Activated CD8-positive, alpha-beta memory T cell treated with anti-CD3 and anti-CD28 coated beads for 4 hours (primary cell): ENCODE measurements around the gene NCK2.

Experiments used
- DNase-seq, 2 donors: peaks; one replicate each; pipeline ENCODE4 v3.0.0-alpha.2; 2020; ENCODE audit warnings: low read depth in 2 of 2

NCK2 gene

DNA sequence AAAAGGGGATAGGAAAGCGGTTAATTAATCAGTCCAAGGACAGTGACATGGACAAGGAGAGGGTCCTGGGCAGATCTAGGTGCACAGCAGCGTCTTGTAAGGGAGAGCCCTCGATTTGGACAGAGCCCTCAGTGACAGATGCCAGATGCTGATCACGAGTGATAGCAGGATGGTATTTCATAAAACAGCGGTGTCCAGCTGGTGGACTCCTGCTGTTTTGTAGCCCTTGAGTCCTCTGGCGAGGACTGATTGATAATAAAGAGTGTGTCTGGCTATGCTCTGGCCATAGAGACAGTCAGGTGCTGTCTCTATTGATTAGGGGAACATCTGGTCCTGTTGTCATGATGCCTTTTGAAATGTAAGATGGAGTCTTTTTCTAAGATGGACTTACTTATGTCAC lies 180.7 kb downstream of the NCK2 start:
- DNase-seq, result no peak

DNA sequence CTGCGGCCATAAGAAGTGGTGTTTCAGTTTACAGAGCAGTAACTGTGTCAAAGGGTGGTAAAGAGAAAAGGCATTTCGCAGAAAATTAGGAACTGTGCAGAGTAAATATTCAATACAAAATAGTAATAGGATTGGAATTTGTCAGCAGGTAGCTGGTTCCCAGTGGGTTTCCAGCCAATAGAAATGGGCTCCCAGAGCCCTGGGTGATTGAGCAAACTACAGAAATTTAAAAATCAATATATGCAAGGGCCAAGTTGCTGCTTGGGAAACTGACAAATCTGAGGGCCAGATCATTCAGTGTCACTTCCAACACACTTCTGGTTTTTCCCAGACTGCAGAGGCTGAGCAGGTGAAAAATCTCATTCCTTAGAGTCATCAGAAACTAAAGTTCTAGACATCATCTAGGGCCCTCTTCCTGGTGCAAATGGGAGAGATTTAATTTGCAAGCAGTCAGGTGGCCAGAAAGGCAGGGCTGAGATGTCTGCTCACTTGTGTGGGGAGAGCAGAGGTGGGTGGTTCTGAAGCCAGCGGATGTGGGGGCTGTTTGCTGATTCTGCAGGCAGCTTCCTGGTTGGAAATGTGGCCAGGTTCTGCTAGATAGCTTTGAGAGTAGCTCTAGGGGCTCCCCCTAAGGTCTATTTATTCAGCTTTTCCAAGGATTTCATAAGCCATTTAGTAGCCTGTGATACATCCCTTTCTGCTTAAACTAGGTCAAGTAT lies 182.4 kb downstream of the NCK2 start:
- peak; percentile 30 to 47 for DNase-seq

DNA sequence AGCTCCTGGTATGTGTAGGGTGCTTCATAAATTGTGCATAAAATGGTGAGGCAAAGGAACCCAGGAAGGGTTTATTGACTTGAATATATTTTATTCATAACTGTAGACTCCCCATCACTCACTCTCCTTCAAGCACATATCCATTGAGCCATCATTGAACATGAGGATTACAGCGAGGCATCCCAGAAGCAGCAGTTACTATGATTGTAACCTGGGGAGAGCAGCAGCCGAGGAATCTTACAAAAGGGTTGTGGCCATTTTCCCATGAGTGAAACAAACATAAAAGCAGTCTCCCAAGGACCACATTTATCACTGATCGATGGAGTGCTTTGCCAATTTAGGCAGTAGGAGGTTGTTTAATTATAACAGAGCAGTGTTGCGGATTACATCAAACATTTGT lies 183.4 kb downstream of the NCK2 start:
- DNase-seq, result no peak

DNA sequence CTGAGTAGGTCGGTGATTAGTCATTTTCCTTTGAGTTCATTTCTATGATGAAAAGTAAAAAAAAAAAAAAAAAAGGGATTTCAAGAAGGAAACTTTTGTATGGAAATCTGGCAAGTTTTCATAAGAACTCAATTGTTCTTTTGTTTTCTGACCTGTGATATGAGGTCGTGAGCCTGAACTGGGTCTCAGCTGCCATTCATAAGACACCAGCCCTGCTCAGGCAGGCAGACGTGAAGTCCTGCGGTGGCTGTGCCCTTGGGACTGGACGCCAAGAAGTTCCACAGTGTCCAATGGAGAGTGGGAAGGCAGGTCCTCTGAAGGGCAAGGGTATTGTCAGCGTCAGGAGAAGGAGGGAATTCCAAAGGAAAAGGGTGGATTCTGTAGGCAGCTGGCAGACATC lies 183.9 kb downstream of the NCK2 start:
- no peak for DNase-seq

DNA sequence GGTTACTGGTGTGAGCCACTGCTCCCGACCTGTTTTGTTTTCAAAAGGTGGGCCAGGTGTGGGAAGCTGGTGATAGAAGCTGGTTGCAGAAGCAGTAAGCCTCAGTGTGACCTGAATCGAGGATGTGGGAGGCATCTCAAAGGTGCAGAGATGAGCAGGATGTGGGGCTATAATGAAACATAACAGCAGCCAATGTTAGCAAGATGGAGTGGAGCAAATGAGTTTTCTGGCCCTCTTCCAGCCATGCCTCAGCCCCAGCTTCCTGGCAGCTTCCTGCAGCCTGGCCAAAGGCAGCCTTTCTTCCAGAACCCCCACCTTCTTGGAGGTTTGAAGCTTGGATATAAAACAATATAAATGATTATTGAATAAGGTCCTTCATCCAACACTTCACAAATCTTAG lies 184.8 kb downstream of the NCK2 start:
- peak in 1 of 2 donors; percentile 2 for DNase-seq

DNA sequence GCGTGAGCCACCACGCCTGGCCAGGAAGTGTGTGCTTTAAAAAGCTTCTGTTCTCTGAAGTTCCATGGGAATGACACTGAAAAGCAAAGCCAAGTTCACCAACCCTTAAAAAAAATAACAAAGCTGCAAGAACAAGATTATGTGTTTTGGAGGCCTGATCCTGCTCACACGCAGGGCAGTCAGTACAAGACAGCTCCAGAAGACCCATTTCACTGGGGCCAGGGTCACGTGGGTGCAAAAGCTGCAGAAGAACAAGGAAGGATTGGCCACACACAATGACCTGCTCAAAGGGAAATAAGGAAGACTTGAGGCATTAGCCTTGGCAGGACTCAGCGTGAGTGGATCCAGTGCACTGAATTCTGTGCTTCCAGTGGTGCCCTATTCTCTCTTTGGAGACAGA lies 187.9 kb downstream of the NCK2 start:
- DNase-seq, result no peak

DNA sequence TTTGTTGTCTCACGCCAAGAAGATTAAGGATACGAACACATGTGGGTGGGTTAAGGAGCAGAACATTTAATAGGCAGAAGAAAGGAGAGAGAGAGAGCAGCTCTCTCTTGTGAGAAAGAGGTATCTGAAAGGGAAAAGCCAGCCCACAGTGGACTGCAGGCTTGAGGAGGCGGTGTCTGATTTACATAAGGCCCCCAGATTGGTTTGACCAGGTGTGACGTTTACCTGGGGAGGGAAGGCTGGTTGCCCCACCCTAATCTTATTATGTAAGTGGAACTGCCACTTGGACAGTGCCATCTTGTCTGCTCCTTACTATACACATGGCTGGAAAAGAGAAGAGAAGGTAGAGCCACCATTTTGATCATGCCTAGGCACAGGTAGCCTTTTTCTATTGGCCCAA lies 189.2 kb downstream of the NCK2 start:
- no peak for DNase-seq

DNA sequence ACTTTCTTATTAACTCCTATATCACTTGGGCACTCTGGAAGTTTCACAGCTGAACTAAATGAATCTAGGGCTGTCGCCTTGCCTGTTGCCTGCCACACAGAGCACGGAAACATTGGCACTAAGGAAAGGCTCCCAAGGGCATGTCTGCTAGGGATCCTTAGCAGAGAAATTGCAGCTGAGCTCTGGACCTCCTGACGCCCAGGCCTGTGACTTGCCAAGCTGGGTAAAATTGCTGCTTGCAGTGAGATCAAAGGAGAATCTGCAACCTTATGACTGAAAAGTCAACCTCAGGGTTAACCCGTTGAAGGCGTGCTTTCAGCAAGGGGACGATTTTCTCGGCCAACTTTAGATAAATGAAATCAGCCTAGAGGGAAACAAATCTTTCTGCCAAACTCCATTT lies 189.8 kb downstream of the NCK2 start:
- DNase-seq, result no peak

DNA sequence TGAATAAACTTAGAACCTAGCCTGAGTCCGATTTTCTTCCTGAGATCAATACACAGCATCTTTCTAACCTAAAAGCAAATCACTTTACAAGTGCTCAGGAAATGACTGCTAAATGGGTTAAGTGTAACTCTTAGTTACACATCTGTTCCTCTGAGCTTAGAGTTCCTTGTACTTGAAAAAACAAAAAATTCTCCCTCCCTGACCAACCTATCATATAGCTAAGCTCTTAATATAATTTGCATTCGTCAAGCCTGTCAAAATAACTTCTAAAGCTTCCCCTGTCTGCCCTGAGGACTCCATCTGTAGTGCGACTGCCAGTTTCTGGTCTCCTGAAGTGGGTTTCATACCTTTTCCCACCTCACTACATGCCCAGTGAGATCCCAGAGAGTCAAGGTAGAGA lies 190.4 kb downstream of the NCK2 start:
- DNase-seq, result no peak

DNA sequence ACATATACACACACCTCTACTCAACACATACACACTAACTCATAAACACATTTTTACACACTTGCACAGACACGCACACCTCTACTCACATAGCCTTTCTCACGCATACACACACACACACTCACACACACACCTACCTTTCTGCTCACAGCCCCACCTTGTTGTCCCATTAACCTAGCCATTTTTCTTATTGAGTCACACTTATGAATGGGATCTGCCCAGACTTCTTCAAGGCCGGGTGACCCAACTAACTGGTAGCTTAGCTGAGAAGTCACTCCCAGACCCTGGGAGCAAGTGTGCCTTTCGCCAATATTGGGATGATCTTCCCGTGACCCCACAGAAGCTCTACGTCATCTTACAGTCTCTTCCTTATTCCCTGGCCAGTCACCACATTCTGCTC lies 192.2 kb downstream of the NCK2 start:
- no peak for DNase-seq

DNA sequence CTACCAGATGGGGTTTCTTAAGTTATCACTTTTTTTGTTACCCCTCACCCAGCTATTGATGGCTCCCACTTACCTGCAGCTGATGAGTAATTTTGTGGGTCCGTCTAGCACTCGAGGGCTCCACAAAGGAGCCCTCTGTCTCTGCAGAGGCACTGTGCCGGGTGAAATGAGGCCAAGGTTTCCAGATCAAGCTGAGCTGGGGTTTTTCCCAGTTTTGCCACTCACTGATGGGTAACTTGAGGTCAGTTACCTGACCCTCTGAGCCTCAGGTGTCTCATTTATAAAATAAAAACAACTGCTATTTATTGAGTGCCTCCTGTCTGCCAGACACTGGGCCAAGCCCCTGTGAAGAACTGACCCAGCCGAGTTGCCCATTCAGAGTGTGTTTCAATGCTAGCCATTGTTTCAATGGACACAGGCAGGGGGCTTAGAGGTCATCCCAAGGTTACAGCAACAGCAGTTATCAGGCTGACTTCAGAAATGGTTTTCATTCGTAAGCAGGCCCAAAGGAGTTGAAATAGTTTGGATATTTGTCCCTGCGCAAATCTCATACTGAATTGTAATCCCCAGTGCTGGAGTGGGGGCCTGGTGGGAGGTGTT lies 192.9 kb downstream of the NCK2 start:
- no peak for DNase-seq
